Body of pancreas (tissue), 4 donors: ENCODE results near the gene CTBP1.

Experiments
- CTCF ChIP-seq, 7 experiments: fragments of 450-650 bp in 4 of 7; fragments of 200-600 bp in 3 of 7; sonication (generic) in 3 of 7; IDR thresholded peaks; one replicate each; pipeline ENCODE4 v1.5.1; 2016 to 2019; ENCODE audit warnings: antibody characterized with exemption in 7 of 7
- POLR2A ChIP-seq, 3 donors: fragments of 450-650 bp; IDR thresholded peaks; one replicate each; pipeline ENCODE4 v1.6.1; 2016; ENCODE audit warnings: antibody characterized with exemption in 3 of 3, mild to moderate bottlenecking in 2 of 3

GRCh38 chr4:1243451-1244080, 5.4 kb downstream of the CTBP1 start:
- TF ChIP-seq CTCF (IDR thresholded peaks at IDR 0.05) = peak in 2 of 7 experiments; percentile 15 to 16
- TF ChIP-seq POLR2A (IDR thresholded peaks at IDR 0.05) = no peak
